H1 (cell line): ENCODE measurements around the gene ZNF582. TPM values are rescaled to one million over a fixed set of nuclear protein-coding genes. Genes with fewer than 3 reads are reported as not detected.

Source experiments
- CTCF ChIA-PET: fragments of 300-600 bp; sonication (Branson Sonifier 250); formaldehyde crosslinking; loops from one replicate; lab custom pipeline; 2021; ENCODE audit not compliant: partially characterized antibody; lab: Charles Lee
- POLR2A ChIA-PET: fragments of 300-600 bp; sonication (Branson Sonifier 250); formaldehyde crosslinking; loops from one replicate; lab custom pipeline; 2021; ENCODE audit warnings: inconsistent platforms; ENCODE audit not compliant: partially characterized antibody; lab: Charles Lee
- DNase-seq, 2 experiments: peaks; one replicate each; pipeline versions ENCODE4 v3.0.0 to v3.0.0-alpha.2; 2010 to 2022; ENCODE audit warnings: low spot score in 2 of 2, low read depth in 1 of 2, mixed read lengths in 1 of 2
- FAIRE-seq: peaks from 2 replicates; lab custom pipeline; 2011; peaks lifted over from hg19 to GRCh38; lab: Jason Lieb, UNC
- H2AFZ ChIP-seq: 2 replicates; pipeline ENCODE4 v1.8.1; 2012; ENCODE audit warnings: low read length, inconsistent platforms
- H2AK5ac ChIP-seq: 2 replicates; pipeline ENCODE4 v1.6.1; 2013; ENCODE audit warnings: low read depth, low read length
- H2BK120ac ChIP-seq: replicated peaks from 2 replicates; pipeline ENCODE3; 2013; ENCODE audit warnings: low read depth, low read length, inconsistent platforms
- H2BK12ac ChIP-seq: 2 replicates; pipeline ENCODE4 v1.6.1; 2013; ENCODE audit warnings: low read depth, low read length
- H2BK15ac ChIP-seq: 2 replicates; pipeline ENCODE4 v1.6.1; 2013; ENCODE audit warnings: low read length
- H2BK20ac ChIP-seq: 2 replicates; pipeline ENCODE4 v1.6.1; 2013; ENCODE audit warnings: low read length
- H2BK5ac ChIP-seq: 2 replicates; pipeline ENCODE4 v1.6.1; 2013; ENCODE audit warnings: low read depth, low read length
- H3K14ac ChIP-seq: 2 replicates; pipeline ENCODE4 v1.6.1; 2013; ENCODE audit warnings: inconsistent platforms; ENCODE audit not compliant: insufficient read length
- H3K18ac ChIP-seq: 2 replicates; pipeline ENCODE4 v1.6.1; 2013; ENCODE audit warnings: low read length; ENCODE audit errors: extremely low read depth
- H3K23ac ChIP-seq: 2 replicates; pipeline ENCODE4 v1.6.1; 2013; ENCODE audit warnings: inconsistent platforms; ENCODE audit not compliant: insufficient read length
- H3K23me2 ChIP-seq: 2 replicates; pipeline ENCODE4 v1.6.1; 2013; ENCODE audit warnings: low read depth, low read length
- H3K27ac ChIP-seq: 2 replicates; pipeline ENCODE4 v1.6.1; 2011; ENCODE audit warnings: low read depth, low read length, inconsistent platforms
- H3K27me3 ChIP-seq, 4 experiments: replicated peaks in 1 of 4; 1 replicate in 1 of 4; 2 replicates in 3 of 4; pipeline versions ENCODE4 v1.6.1 to v1.8.1; 2011 to 2013; ENCODE audit warnings: low read length in 3 of 4, mild to moderate bottlenecking in 3 of 4, inconsistent platforms in 2 of 4, mixed read lengths in 2 of 4, moderate library complexity in 1 of 4; ENCODE audit not compliant: control insufficient read depth in 3 of 4, insufficient read depth in 3 of 4; ENCODE audit errors: extremely low read depth in 1 of 4
- H3K36me3 ChIP-seq, 4 experiments: 2 replicates each; pipeline versions ENCODE4 v1.6.1 to v1.8.1; 2011 to 2013; ENCODE audit warnings: mild to moderate bottlenecking in 4 of 4, low read length in 3 of 4, moderate library complexity in 2 of 4, control low read depth in 1 of 4, inconsistent platforms in 1 of 4; ENCODE audit not compliant: insufficient read depth in 4 of 4, control insufficient read depth in 2 of 4
- H3K4ac ChIP-seq: replicated peaks from 2 replicates; pipeline ENCODE3; 2013; ENCODE audit warnings: low read length, low read depth, mixed read lengths, inconsistent platforms; ENCODE audit not compliant: insufficient read length
- H3K4me1 ChIP-seq, 4 experiments: replicated peaks in 1 of 4; 1 replicate in 1 of 4; 2 replicates in 3 of 4; pipeline versions ENCODE4 v1.6.1 to v1.8.1; 2011 to 2013; ENCODE audit warnings: low read length in 3 of 4, inconsistent platforms in 2 of 4, mixed read lengths in 1 of 4; ENCODE audit not compliant: insufficient read depth in 4 of 4, control insufficient read depth in 3 of 4
- H3K4me2 ChIP-seq, 2 experiments: 2 replicates each; pipeline versions ENCODE4 v1.6.1 to v1.8.1; 2011 to 2013; ENCODE audit warnings: low read depth in 2 of 2, low read length in 2 of 2, control low read depth in 1 of 2, inconsistent platforms in 1 of 2, mild to moderate bottlenecking in 1 of 2; ENCODE audit not compliant: insufficient read depth in 1 of 2
- H3K4me3 ChIP-seq, 4 experiments: fragments of 200-600, 300-600 bp in 1 of 4; sonication (generic), shearing (Covaris generic), sonication (Bioruptor Twin) in 1 of 4; 2 replicates each; pipeline versions ENCODE4 v1.5.1 to v1.8.1; 2011 to 2016; ENCODE audit warnings: low read length in 4 of 4, low read depth in 3 of 4, control low read depth in 2 of 4, inconsistent platforms in 2 of 4, mild to moderate bottlenecking in 2 of 4, mixed read lengths in 1 of 4, moderate library complexity in 1 of 4; ENCODE audit not compliant: insufficient read depth in 2 of 4; ENCODE audit errors: extremely low read depth in 1 of 4
- H3K56ac ChIP-seq: replicated peaks from 2 replicates; pipeline ENCODE3; 2013; ENCODE audit warnings: low read depth, mild to moderate bottlenecking, mixed read lengths, low read length, inconsistent platforms; ENCODE audit not compliant: insufficient read length
- H3K79me1 ChIP-seq: 2 replicates; pipeline ENCODE4 v1.6.1; 2013; ENCODE audit warnings: low read depth, low read length, control low read depth
- H3K79me2 ChIP-seq, 2 experiments: 2 replicates each; pipeline versions ENCODE4 v1.6.1 to v1.8.1; 2012 to 2013; ENCODE audit warnings: low read length in 2 of 2, mild to moderate bottlenecking in 2 of 2, inconsistent platforms in 1 of 2; ENCODE audit not compliant: insufficient read depth in 2 of 2, control insufficient read depth in 1 of 2
- H3K9ac ChIP-seq, 4 experiments: replicated peaks in 1 of 4; 1 replicate in 1 of 4; 2 replicates in 3 of 4; pipeline versions ENCODE4 v1.6.1 to v1.8.1; 2011 to 2013; ENCODE audit warnings: low read depth in 3 of 4, low read length in 3 of 4, control low read depth in 2 of 4, mild to moderate bottlenecking in 2 of 4, moderate library complexity in 2 of 4, inconsistent platforms in 1 of 4; ENCODE audit errors: extremely low read depth in 1 of 4
- H3K9me3 ChIP-seq, 2 experiments: 2 replicates each; pipeline versions ENCODE4 v1.6.1 to v1.8.1; 2012 to 2013; ENCODE audit warnings: mild to moderate bottlenecking in 2 of 2, moderate library complexity in 2 of 2, control low read depth in 1 of 2, inconsistent platforms in 1 of 2, low read depth in 1 of 2, low read length in 1 of 2, mixed read lengths in 1 of 2; ENCODE audit not compliant: insufficient read depth in 2 of 2
- H4K20me1 ChIP-seq, 2 experiments: replicated peaks in 1 of 2; 2 replicates each; pipeline versions ENCODE3 to v1.8.1; 2011 to 2013; ENCODE audit warnings: inconsistent platforms in 2 of 2, low read length in 2 of 2, mild to moderate bottlenecking in 1 of 2; ENCODE audit not compliant: insufficient read depth in 2 of 2, control insufficient read depth in 1 of 2
- H4K5ac ChIP-seq: 2 replicates; pipeline ENCODE4 v1.6.1; 2013; ENCODE audit warnings: low read length, low read depth, mixed read lengths, inconsistent platforms; ENCODE audit not compliant: insufficient read length
- H4K8ac ChIP-seq: 2 replicates; pipeline ENCODE4 v1.8.0; 2013; ENCODE audit warnings: mild to moderate bottlenecking, moderate library complexity, low read length, inconsistent platforms; ENCODE audit not compliant: insufficient read depth; ENCODE audit errors: extremely low read depth
- H4K91ac ChIP-seq: replicated peaks from 2 replicates; pipeline ENCODE3; 2013; ENCODE audit warnings: low read length, mixed read lengths, inconsistent platforms; ENCODE audit not compliant: insufficient read length
- BACH1 ChIP-seq: IDR thresholded peaks from 2 replicates; pipeline ENCODE4 v1.6.1; 2012; ENCODE audit warnings: low read length, improper control_type of control experiment
- RAD21 ChIP-seq, 2 experiments: IDR thresholded peaks in 1 of 2; conservative IDR thresholded peaks in 1 of 2; 2 replicates each; pipeline ENCODE4 v1.6.1; 2011; ENCODE audit warnings: low read depth in 2 of 2, low read length in 2 of 2, improper control_type of control experiment in 1 of 2, inconsistent platforms in 1 of 2, mild to moderate bottlenecking in 1 of 2, moderate library complexity in 1 of 2
- YY1 ChIP-seq: IDR thresholded peaks from 2 replicates; pipeline ENCODE4 v1.6.1; 2011; ENCODE audit warnings: low read depth, mild to moderate bottlenecking, low read length
- ZNF274 ChIP-seq: IDR thresholded peaks from 2 replicates; pipeline ENCODE4 v1.7.0; 2012; ENCODE audit warnings: low read length, borderline replicate concordance; ENCODE audit errors: extremely low read depth
- WGBS, 2 experiments: shearing (Covaris generic) in 1 of 2; methylation state at CpG; one replicate each; pipeline versions ENCODE4 v1.1.6 to v1.1.7; 2013 to 2015; ENCODE audit warnings: low lambda C conversion rate in 2 of 2, mixed read lengths in 2 of 2, inconsistent platforms in 1 of 2, low coverage in 1 of 2, missing lambda C conversion rate in 1 of 2; ENCODE audit not compliant: insufficient replicate concordance in 2 of 2, insufficient coverage in 1 of 2, insufficient read length in 1 of 2; ENCODE audit errors: extremely low coverage in 1 of 2, missing lambda C conversion rate in 1 of 2; 5-methylcytosine and 5-hydroxymethylcytosine counted together
- polyA plus RNA-seq, 7 experiments: library from polyadenylated mRNA; depleted of rRNA in 3 of 7; stranded (reverse) in 5 of 7; unstranded in 2 of 7; fragments of >200 nt in 5 of 7; fragments of 200-250 nt in 2 of 7; gene quantifications; 1 replicate in 5 of 7; 2 replicates in 1 of 7; 4 replicates in 1 of 7; pipeline versions ENCODE4 v1.2.1 to v1.2.3, GENCODE V29; 2011 to 2013; ENCODE audit warnings: missing spikeins in 2 of 7, mixed read lengths in 2 of 7
- total RNA-seq: library from RNA; stranded (reverse); fragmentation: NEBNext Ultra II Directional; extraction: Animal tissue kit (Norgen Biotek cat#: 25700); gene quantifications from 2 replicates; pipeline ENCODE4 v1.2.1, GENCODE V29; 2021

ZNF582 gene
- total and polyA plus RNA-seq, 2 of the 8 experiments (the other 6 are each of a cell fraction or from before 2014, with no cell fraction given): 3.8 to 5.8 TPM

DNA sequence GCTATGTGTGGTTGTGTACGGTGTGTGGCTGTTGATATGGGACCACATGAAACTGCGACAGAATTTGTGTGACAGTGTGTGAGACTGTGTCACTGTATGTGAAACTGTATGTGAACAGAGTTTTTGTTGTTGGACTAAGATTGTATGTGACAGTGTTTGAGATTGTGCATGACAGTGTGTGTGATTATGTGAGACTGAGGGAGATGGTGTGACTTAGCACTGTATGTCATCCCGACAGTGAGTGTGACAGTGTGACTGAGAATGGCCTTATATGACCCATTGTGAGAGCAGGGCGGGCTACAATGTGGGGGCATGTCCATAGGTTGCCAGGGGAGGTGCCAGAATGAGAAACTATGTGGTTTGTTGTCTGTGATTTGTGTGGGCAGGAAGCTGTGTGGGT is 11.7 kb upstream of the ZNF582 start:
- DNase-seq (no peak), FAIRE-seq (no peak)
- TF ChIP-seq YY1: no peak
- TF ChIP-seq ZNF274: no peak
- no peak for TF ChIP-seq RAD21 (IDR thresholded peaks at IDR 0.05 in 1 of 2, conservative IDR thresholded peaks at IDR 0.05 in 1 of 2; ENCODE audit: low read depth in 2 of 2, low read length in 2 of 2)
- TF ChIP-seq BACH1: no peak
- no peak overlapping the region for H2BK20ac ChIP-seq
- H2BK120ac ChIP-seq: no peak overlapping the region
- no peaks in the 10 kb centered on the region for H3K27me3 ChIP-seq
- H3K56ac ChIP-seq: no peak overlapping the region
- peaks cover 0 to 6% (median 4%) of the 10 kb centered on the region in 4 experiments; a peak in 4 of 7 replicates for H3K4me1 ChIP-seq
- H3K23ac ChIP-seq: no peak overlapping the region
- H2BK5ac ChIP-seq: no peak overlapping the region
- no peak overlapping the region for H4K5ac ChIP-seq
- CTCF ChIA-PET: no interaction called here
- no peak overlapping the region for H3K4ac ChIP-seq
- H3K9ac ChIP-seq: no peak overlapping the region
- POLR2A ChIA-PET: interaction anchor here (1.1 to 1.3 kb wide), 2 partner anchors 37 to 104 kb away, joined by 3 read pairs; no protein-coding TSS in a partner anchor
- H3K23me2 ChIP-seq: peaks cover 8% of the 10 kb centered on the region
- H3K4me2 ChIP-seq: peak overlapping the region; percentile 94 to 99; a peak in 3 of 4 replicates
- H4K8ac ChIP-seq: no peak overlapping the region
- H2AK5ac ChIP-seq: peak overlapping the region; percentile 9; the same call in 1 of the 2 replicates
- no peak overlapping the region for H3K18ac ChIP-seq
- H2BK12ac ChIP-seq: no peak overlapping the region
- H2AFZ ChIP-seq: peak overlapping the region; percentile 100; the same call in 1 of the 2 replicates
- H3K79me1 ChIP-seq: peaks cover 10% of the 10 kb centered on the region
- no peaks in the 10 kb centered on the region for H4K20me1 ChIP-seq
- WGBS, 2 experiments: 90% methylated on average over 4 of the region's 4 CpGs; no CpG with 5 or more reads in 1 of the 2 experiments
- H3K4me3 ChIP-seq: peak overlapping the region in 2 of 4 experiments; percentile 95; a peak in 5 of 8 replicates
- no peak overlapping the region for H4K91ac ChIP-seq
- H3K27ac ChIP-seq: no peak overlapping the region
- H2BK15ac ChIP-seq: no peak overlapping the region
- H3K14ac ChIP-seq: no peak overlapping the region
- H3K9me3 ChIP-seq: peaks cover 12 to 14% of the 10 kb centered on the region in 2 experiments; a peak in 3 of 4 replicates
- H3K36me3 ChIP-seq: peaks cover 0 to 12% (median 0%) of the 10 kb centered on the region in 4 experiments; a peak in 3 of 8 replicates
- 0 out of 4 replicates have a peak, but pooled peaks cover 0 to 2% of the 10 kb centered on the region in 2 experiments for H3K79me2 ChIP-seq
